Stimulated activated CD8-positive, alpha-beta memory T cell treated with anti-CD3 and anti-CD28 coated beads, Interleukin-15, amount 100 ng/mL, for 4 hours (primary cell): ENCODE results near the gene KAZN.

Experiments used
- DNase-seq, 2 donors: peaks; one replicate each; pipeline ENCODE4 v3.0.0-alpha.2; 2020; ENCODE audit warnings: low read depth in 2 of 2

Gene KAZN

GRCh38 chr1:14769486-14770274 is 171.2 kb downstream of the KAZN start:
- no peak for DNase-seq

DNA sequence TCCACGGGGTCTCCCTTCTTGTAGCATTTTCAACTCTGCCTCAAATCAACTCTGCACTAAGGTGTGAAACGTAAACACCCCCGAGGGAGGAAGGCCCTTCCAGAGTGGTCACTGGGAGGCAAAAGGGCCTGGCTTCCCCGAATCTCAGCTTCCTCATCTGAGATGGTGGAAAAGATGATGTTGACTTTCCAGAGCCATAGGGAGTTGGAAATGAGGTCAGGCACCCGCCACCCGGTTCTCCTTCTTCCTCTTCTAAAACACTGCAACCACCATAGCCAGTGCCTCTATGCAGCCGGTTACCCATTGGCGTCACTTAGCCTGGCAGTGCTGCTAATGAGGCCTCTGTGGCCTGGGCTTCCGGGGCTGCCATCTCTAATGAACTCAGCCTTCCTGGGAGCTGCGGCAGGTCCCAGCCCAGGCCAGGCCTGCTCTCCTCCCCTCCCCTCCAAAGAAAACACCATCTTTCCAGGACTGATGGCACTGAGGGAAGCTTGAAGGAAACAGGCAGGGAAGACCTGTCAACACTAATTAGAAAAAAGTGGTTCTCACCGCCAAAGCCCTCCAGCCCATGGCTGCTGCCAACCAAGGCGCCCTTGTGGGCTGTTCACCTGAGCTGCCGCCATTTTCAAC is 175.0 kb downstream of the KAZN start:
- DNase-seq = no peak

DNA sequence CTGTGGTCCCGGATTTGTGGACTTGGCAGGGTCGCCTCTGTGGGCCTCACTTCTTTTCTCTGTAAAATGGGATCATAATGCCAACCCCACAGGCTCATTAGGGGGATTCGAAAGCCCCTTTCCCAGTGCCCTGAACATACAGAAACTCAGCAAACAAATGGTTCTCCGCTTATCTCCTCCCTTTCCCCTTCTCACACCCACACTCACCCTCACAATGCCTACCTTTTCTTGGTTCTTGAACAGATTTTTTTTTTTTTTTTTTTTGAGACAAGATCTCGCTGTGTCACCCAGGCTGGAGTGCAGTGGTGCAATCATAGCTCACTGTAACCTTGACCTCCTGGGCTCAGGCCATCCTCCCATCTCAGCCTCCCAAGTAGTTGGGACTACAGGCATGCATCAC is 175.7 kb downstream of the KAZN start:
- DNase-seq = no peak

- no peak for DNase-seq
These were observed 176.5 kb downstream of the KAZN start for GRCh38 chr1:14774988-14775387.

- no peak for DNase-seq
These were observed 176.9 kb downstream of the KAZN start for GRCh38 chr1:14775434-14775833.

DNA sequence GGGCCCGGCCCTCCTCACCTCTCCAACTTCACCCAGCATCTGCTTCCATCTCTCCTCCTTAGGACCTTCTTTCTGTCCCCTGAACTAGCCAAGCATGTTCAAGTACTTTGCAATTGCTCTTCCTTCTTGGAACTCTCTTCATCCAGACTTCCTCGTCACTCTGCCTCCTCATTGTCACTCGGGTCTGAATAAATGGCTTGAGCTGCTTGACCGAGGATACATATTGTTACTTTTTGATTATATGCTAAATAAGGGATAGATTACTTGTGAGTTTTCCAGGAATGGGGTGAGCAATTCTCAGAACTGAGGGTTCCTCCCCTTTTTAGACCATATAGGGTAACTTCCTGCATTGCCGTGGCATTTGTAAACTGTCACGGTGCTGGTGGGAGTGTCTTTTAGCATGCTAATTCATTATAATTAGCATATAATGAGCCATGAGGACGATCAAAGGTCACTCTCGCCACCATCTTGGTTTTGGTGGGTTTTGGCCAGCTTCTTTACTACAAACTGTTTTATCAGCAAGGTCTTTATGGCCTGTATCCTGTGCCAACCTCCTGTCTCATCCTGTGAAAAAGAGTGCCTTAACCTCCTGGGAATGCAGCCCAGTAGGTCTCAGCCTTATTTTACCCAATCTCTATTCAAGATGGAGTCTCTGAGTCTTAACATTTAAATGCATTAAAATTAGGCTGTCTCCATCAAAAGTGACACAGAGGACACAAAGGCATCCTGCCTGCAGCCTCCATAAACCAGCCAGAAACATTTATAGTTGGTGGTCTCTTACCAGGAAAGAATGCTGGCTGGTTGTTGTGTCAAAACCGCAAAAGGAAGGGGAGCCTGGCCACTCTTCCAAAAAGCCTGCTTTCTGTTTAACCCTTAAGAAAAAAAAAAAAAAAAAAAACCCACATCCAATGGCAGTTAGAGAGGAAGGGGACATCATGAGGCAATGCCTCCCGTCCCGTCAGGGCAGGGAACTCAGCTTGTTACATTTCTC is 179.3 kb downstream of the KAZN start:
- no peak for DNase-seq

DNA sequence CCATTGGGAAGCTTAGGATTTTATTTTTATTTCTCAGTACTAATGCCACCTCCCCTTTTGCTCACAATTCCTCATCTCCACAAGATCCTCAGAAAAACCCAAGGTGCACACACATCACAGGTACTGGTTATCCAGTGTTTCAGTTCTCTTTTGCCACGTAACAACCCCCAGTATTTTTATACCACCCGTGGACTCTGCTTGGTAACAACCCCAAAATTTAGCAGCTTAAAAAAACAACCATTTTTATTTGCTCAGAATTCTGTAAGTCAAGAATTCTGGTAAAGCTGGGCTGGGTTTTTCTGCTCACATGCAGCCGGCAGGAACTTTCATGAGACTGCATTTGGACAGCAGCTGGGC is 180.0 kb downstream of the KAZN start:
- no peak for DNase-seq

DNA sequence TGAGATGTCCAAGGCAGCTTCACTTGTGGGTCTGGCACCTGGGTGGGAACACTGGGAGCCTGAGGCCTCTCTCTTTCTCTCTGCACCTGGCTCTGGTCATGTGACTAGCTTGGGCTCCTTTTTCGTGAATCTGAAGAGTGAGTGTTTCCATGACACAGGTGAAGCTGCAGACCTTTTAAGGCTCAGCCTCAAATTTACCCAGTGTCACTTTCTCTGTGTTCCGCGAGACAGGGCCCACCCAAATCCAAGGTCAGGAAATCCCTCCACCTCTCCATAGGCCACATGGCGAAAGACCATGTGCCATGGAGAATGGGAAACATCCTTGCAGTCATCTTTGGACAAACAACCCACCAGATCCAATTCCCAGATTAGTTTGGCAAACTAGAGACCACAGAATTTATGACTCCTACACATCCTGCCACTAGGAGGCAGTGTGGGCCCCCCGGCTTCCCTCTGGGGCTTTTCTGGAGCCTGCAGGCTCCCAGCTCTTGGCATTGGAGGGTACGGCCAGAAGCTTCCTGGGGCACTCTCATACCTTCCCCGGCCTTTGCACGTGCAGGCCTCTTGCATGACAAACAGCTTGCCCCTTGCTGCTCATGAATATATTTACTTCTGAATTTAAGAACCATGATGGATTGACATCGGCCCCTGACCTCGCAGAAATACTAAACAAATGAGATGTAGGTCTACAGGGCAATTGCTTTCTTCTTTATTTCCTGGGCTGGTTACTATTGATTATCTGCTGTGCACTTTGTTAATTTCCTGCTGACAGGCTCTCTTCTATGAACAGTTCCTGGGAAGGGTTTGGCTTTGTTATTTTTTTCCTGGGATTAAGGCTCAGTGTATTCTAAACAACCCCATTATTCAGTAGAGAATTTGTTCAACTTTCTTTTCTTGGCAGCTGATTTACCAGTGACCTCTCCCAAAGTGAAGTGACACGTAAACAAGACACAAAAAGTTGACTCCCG is 180.7 kb downstream of the KAZN start:
- no peak for DNase-seq

- no peak for DNase-seq
These were observed 181.8 kb downstream of the KAZN start for GRCh38 chr1:14780271-14780670.

DNA sequence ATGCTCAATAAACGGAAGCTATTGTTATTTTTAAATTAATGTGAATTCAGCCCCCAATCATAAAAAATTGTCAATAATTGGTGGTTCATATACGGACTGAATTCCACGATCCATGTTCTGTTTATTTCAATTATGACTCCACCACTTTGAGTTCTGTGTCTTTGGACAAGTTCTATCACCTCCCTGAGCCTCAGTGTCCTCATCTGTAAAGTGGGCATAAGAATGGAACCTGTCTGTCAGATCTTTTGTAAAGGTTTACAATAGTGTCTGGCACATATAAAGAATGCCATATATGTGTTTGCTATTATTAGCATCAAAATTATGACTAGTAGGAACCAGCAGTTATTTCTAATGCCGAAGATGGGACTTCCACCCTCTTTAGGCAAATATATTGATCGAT is 183.3 kb downstream of the KAZN start:
- no peak for DNase-seq

GRCh38 chr1:14782741-14783591 is 184.5 kb downstream of the KAZN start:
- DNase-seq = no peak

GRCh38 chr1:14783592-14783886 is 185.1 kb downstream of the KAZN start:
- no peak for DNase-seq

GRCh38 chr1:14784790-14785773 is 186.6 kb downstream of the KAZN start:
- DNase-seq = no peak

GRCh38 chr1:14786109-14786675 is 187.7 kb downstream of the KAZN start:
- no peak for DNase-seq

GRCh38 chr1:14786681-14787080 is 188.2 kb downstream of the KAZN start:
- no peak for DNase-seq

DNA sequence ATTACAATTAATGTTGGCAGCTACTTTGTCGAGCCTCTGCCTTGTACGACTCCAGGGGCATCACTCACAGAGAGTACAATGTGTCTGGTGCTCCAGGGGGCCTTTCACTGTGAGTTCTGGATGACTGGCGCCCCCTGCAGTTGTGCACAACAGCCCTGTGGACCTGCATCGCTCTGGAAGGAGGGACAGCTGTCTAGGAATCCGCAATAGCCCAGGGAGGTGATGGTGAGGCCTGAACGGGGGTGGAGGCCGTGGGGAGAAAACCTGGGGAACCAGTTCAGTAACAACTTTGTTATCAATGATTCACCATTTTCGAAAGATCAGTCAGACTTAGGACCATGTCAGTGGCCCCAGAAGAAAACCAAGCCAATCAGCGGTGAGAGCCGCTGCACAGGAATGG is 189.1 kb downstream of the KAZN start:
- no peak for DNase-seq

DNA sequence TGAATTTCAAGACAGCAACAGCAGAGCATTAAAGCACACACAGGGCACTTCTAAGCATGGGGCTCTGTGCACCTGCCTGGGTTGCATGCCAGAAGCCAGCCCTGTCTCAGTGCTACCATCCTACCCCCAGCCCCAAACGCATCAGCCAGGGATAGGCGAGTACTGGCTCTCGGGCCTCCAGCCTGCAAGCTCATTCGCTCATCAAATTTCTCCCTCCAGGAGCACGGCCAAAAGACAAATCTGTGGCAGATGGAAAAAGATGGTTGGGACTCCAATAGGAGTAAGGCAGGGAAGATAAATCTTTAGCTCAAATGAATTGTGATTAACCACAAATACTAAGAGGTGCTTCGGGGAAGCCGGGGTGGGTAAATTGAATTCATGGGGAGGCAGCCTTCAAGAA is 189.6 kb downstream of the KAZN start:
- DNase-seq = no peak

- DNase-seq = no peak
These were observed 192.5 kb downstream of the KAZN start for GRCh38 chr1:14790982-14791381.

- no peak for DNase-seq
These were observed 193.2 kb downstream of the KAZN start for GRCh38 chr1:14791654-14792053.
